ENCODE measurements around the gene ARPC4.

DNA sequence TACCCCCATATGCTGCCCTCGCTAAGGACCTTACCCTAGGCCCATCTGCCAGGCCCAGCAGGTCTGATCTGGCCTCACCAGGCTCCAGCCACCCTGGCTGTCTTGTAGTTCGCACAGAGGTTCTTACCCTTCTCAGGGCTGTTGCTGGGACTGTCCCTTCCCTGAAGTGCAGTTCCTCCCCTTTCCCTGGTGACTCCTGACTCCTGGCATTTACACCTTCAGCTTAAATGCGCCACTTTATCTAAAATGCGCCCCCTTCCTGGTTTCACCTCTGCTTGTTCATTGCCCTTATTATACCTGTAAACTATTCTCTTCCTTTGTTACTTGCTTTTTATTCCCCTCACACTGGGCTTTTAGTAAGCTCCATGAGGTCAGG, 16.3 kb downstream of the ARPC4 start:
- TF ChIP-seq, protein P1, sequence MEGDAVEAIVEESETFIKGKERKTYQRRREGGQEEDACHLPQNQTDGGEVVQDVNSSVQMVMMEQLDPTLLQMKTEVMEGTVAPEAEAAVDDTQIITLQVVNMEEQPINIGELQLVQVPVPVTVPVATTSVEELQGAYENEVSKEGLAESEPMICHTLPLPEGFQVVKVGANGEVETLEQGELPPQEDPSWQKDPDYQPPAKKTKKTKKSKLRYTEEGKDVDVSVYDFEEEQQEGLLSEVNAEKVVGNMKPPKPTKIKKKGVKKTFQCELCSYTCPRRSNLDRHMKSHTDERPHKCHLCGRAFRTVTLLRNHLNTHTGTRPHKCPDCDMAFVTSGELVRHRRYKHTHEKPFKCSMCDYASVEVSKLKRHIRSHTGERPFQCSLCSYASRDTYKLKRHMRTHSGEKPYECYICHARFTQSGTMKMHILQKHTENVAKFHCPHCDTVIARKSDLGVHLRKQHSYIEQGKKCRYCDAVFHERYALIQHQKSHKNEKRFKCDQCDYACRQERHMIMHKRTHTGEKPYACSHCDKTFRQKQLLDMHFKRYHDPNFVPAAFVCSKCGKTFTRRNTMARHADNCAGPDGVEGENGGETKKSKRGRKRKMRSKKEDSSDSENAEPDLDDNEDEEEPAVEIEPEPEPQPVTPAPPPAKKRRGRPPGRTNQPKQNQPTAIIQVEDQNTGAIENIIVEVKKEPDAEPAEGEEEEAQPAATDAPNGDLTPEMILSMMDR (IDR thresholded peaks at IDR 0.05) = no peak
- no peak for TF ChIP-seq POLR2A (IDR thresholded peaks at IDR 0.05)
